D721Med (cell line): ENCODE measurements around the gene LRSAM1.

Source experiments
- DNase-seq: peaks from one replicate; pipeline ENCODE4 v3.0.0; 2011; ENCODE audit warnings: low spot score; ENCODE audit not compliant: insufficient read length
- FAIRE-seq: peaks from 2 replicates; lab custom pipeline; 2011; peaks lifted over from hg19 to GRCh38; lab: Jason Lieb, UNC
- TF ChIP-seq, protein P1 (sequence below): IDR thresholded peaks from 2 replicates; pipeline ENCODE4 v1.5.1; 2012; ENCODE audit warnings: mild to moderate bottlenecking, control low read depth; ENCODE audit not compliant: insufficient read depth; ENCODE audit errors: missing control alignments

The LRSAM1 gene

DNA sequence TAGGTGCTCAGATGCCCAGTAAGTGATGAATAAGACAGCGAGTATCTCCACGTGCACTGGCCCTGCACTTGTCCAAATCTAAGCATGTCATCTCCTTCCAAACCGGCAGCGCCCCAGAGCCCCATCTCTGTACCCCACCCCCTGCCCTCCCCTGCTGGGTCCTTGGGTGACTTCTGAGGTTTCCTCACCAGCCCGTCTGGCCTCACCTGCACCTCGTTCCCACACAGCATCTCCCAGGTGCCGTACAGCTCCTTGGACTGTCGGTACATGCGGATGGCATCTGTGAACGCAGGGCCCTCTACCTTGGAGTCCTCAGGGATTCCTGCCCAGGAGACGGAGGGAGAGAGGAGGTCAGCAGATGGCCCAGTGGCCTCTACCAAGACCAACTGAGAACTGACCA is 66.3 kb downstream of the LRSAM1 start:
- FAIRE-seq (no peak), DNase-seq (no peak)
- TF ChIP-seq, protein P1, sequence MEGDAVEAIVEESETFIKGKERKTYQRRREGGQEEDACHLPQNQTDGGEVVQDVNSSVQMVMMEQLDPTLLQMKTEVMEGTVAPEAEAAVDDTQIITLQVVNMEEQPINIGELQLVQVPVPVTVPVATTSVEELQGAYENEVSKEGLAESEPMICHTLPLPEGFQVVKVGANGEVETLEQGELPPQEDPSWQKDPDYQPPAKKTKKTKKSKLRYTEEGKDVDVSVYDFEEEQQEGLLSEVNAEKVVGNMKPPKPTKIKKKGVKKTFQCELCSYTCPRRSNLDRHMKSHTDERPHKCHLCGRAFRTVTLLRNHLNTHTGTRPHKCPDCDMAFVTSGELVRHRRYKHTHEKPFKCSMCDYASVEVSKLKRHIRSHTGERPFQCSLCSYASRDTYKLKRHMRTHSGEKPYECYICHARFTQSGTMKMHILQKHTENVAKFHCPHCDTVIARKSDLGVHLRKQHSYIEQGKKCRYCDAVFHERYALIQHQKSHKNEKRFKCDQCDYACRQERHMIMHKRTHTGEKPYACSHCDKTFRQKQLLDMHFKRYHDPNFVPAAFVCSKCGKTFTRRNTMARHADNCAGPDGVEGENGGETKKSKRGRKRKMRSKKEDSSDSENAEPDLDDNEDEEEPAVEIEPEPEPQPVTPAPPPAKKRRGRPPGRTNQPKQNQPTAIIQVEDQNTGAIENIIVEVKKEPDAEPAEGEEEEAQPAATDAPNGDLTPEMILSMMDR: no peak

DNA sequence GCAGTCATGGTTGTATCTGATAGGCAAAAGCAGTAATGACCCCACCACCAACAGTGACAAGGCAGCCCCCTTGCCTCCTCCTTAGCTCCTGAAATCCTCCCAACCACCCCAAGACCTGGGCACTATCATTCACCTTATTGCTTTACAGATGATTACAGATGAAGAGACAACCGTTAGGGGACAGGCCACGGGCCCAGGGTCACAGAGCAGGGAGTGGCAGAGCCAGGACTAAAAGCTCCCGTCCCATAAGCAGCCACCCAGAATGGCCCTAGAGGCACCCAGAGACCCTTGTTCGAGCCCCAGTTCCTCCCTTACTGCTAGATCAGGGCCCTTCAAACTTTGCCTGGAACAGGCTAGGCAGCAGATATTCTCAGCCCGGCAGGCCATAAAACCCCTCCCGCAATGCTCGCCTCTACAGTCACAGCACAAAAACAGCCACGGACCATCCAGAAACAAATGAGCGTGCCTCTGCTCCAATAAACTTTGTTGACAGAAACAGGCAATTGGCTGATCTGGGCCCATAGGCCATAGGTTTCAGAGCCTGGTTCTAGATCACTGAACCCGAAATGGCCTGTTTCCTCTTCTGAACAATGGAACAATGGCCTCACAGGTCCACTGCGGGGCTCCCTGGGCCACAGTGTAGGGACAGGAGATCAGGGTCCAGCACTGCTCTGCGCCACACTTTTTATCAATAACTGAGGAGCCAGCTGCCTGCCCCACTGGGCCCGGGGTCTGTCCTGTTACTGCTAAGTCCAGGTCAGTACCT is 67.0 kb downstream of the LRSAM1 start:
- TF ChIP-seq, protein P1: no peak
- DNase-seq: no peak
- FAIRE-seq: no peak

DNA sequence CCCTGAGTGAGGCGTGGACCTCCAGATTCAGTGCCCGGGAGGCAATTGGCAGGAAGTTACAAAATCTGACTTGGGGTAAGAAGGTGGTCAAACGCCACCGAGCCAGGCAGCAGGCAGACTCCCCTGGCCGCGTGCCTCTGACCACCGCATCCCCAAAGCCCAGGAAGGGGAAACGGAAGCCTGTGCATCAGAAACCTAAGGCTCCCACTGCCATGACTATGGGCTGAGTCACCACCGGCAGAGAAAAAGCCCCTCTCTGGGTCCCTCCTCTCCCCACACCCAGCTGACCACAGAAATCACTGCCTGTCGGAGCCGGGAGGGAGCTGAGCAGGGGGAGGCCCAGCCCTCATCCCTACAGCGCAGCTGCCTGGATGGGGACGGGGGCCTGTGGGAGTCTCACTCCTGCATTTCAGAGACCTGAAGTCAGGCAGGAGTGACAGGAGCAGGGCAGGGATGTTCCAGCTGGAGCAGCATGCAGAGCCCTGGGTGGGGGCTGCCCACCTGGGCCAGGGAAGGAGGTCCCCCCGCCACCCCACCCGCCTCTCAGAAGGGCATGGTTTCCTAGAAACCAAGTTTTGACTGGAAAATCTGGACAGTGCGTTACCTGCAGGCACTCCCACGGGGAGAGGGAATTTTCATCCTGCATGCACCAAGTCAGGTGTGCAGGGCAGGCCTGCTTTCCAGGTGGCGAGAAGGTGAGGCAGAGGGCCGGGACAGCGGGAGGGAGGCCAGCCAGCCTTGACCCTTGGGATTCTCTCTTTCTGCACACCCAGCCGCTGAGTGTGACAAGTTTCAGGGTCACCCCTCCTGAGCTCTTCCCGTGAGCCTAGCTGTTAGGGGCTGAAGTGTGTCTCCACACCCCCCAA is 68.2 kb downstream of the LRSAM1 start:
- DNase-seq: no peak
- TF ChIP-seq, protein P1: no peak
- no peak for FAIRE-seq

DNA sequence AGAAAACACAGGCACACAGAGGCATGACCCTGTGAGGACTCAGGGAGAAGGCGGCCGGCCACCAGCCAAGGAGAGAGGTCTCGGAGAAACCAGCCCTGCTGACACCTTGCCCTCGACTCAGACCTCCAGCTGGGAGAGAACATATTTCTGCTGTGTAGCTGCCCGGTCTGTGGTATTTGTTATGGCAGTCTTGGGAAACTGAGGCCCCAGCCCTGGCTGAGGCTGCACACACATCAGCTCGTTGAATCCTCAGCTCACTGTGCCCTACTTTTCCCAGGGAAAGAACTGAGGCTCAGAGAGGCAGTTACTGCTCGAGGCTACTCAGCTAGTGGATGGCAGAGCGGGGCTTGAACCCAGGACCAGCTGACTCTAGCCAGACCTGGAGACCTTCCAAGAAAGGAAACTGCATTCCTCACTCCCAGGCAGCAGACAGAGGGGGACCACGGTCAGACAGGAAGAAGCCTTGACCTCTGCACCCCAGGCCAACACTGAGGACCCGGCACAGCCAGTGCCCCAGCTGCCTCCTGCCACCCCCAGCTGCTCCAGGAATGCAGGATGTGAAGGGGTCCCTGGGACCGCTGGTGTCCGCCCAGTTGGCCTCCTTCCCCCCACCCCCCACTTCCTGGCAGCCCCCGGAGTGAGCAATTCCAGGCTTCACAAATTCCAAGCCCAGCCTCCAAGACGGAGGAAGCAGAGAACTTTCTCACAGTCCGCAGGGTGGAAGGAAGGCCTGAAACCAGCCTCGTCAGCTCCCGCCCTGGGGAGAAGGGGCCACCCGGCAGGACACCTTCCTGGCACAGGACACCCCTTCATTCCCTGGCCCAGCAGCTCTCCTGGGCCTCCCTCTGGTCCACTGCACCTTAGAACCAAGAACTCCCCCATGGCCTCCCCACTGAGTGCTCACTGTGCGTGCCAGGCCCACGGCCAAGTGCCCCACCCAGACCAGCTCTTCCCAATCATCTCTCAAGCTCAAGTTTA is 69.9 kb downstream of the LRSAM1 start:
- TF ChIP-seq, protein P1: no peak
- FAIRE-seq: no peak
- no peak for DNase-seq

DNA sequence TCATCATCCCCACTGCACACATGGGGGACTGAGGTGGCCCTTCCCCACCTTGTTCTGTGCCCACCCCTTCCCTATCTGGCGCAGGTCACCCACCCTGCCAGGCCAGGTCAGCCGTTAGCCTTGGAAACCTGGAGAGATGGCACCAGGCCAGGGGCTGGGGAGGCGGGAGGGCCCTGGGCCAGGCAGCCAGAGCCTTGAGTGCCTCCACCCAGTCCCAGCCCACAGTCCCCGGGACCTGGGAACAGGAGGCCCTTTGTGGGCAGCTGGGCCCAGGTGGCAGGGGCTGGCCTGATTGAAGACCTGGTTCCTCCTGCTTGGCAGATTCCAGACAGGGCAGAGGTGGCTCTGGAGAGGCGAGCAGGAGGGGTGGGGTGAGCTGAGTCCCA is 70.6 kb downstream of the LRSAM1 start:
- DNase-seq: no peak
- TF ChIP-seq, protein P1: no peak
- FAIRE-seq: no peak

DNA sequence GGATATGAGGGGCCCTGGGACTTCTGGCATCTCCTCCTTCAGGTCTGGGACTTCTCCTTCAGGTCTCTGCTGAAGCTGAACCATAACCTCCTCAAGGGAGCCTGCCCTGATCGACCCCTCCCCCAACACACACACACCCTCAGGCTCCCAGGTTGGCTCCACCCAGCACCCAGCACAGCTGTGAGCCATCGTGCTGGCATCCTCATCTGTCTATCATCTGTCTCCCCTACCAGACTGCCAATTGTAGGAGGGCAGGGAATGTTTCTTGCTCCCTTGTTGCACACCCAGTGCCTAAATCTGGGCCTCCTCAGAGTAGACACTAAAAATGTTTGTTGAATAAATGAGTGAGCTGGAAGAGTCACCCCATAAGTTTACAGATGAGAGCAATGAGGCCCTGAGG is 71.4 kb downstream of the LRSAM1 start:
- no peak for FAIRE-seq
- DNase-seq: no peak

More for the DNA sequence above, 71.4 kb downstream of the LRSAM1 start:
- TF ChIP-seq, protein P1: no peak
